HT-29 (cell line): Measurements from ENCODE around the gene XXYLT1. TPM values are rescaled to one million over a fixed set of nuclear protein-coding genes. Genes with fewer than 3 reads are reported as not detected.

ENCODE experiments used
- DNase-seq: peaks from one replicate; pipeline ENCODE4 v3.0.0-alpha.2; 2015; ENCODE audit warnings: low spot score
- total RNA-seq: library from RNA; depleted of rRNA; stranded (reverse); fragments of >200 nt; shearing (Covaris generic); gene quantifications from 2 replicates; pipeline ENCODE4 v1.2.3, GENCODE V29; 2014

The XXYLT1 gene
- total RNA-seq, 1 experiment from 2014 or later, result 23.8 TPM

- DNase-seq, result no peak
These were observed 189.6 kb downstream of the XXYLT1 start for GRCh38 chr3:195081242-195081963.

- DNase-seq, result no peak
These were observed 190.3 kb downstream of the XXYLT1 start for GRCh38 chr3:195080571-195081151.

- no peak for DNase-seq
These were observed 190.8 kb downstream of the XXYLT1 start for GRCh38 chr3:195080125-195080524.

- no peak for DNase-seq
These were observed 191.3 kb downstream of the XXYLT1 start for GRCh38 chr3:195079636-195080035.

GRCh38 chr3:195078891-195079440 lies 192.0 kb downstream of the XXYLT1 start:
- DNase-seq, result no peak

- DNase-seq, result no peak
These were observed 193.1 kb downstream of the XXYLT1 start for GRCh38 chr3:195077611-195078540.

- DNase-seq, result no peak
These were observed 193.9 kb downstream of the XXYLT1 start for GRCh38 chr3:195076981-195077610.

GRCh38 chr3:195075941-195076875 lies 194.8 kb downstream of the XXYLT1 start:
- DNase-seq, result no peak

- DNase-seq, result no peak
These were observed 195.6 kb downstream of the XXYLT1 start for GRCh38 chr3:195075199-195075940.

GRCh38 chr3:195073866-195074860 lies 196.8 kb downstream of the XXYLT1 start:
- DNase-seq, result no peak

GRCh38 chr3:195072916-195073564 lies 197.9 kb downstream of the XXYLT1 start:
- DNase-seq, result no peak

- no peak for DNase-seq
These were observed 198.8 kb downstream of the XXYLT1 start for GRCh38 chr3:195071916-195072820.

GRCh38 chr3:195071011-195071728 lies 199.8 kb downstream of the XXYLT1 start:
- DNase-seq, result no peak

GRCh38 chr3:195070336-195070735 lies 200.6 kb downstream of the XXYLT1 start:
- no peak for DNase-seq

GRCh38 chr3:195069501-195070251 lies 201.3 kb downstream of the XXYLT1 start:
- no peak for DNase-seq
